Vagina (tissue), 2 donors: ENCODE results near the gene ASB7. TPM values are rescaled to one million over a fixed set of nuclear protein-coding genes. Genes with fewer than 3 reads are reported as not detected.

Experiments used
- DNase-seq, 2 donors: peaks; one replicate each; pipeline ENCODE4 v3.0.0-alpha.2; 2017; ENCODE audit errors: extremely low spot score in 2 of 2
- H3K27ac ChIP-seq: fragments of 200-600 bp; sonication (generic); one replicate; pipeline ENCODE4 v1.5.1; 2019
- H3K27me3 ChIP-seq: fragments of 200-600 bp; sonication (generic); one replicate; pipeline ENCODE4 v1.5.1; 2019
- H3K36me3 ChIP-seq, 2 donors: fragments of 200-600 bp; sonication (generic); one replicate each; pipeline ENCODE4 v1.5.1; 2017 to 2019
- H3K4me1 ChIP-seq: fragments of 200-600 bp; sonication (generic); one replicate; pipeline ENCODE4 v1.5.1; 2019
- H3K4me3 ChIP-seq, 2 donors: fragments of 200-600 bp; sonication (generic); 1 replicate in 1 of 2; 2 replicates in 1 of 2; pipeline ENCODE4 v1.5.1; 2016 to 2019
- H3K9me3 ChIP-seq: fragments of 200-600 bp; sonication (generic); one replicate; pipeline ENCODE4 v1.5.1; 2019
- POLR2A ChIP-seq, 2 donors: fragments of 450-650 bp; IDR thresholded peaks; one replicate each; pipeline ENCODE4 v1.6.1; 2017; ENCODE audit warnings: antibody characterized with exemption in 2 of 2, mild to moderate bottlenecking in 2 of 2, moderate library complexity in 2 of 2
- POLR2AphosphoS5 ChIP-seq, 2 donors: sonication (generic); formaldehyde crosslinking; IDR thresholded peaks; one replicate each; pipeline ENCODE4 v1.9.0; 2017; ENCODE audit warnings: antibody characterized with exemption in 2 of 2, mild to moderate bottlenecking in 2 of 2, low read depth in 1 of 2; ENCODE audit not compliant: insufficient read depth in 1 of 2
- intact Hi-C: fragments of 100-400 bp; cut with DNase I; formaldehyde crosslinking; loops from one replicate; pipeline ENCODE4 v1.15.1; 2023
- total RNA-seq: library from RNA; depleted of rRNA; stranded (reverse); fragments of >200 nt; gene quantifications from one replicate; pipeline ENCODE4 v1.2.3, GENCODE V29; 2016
- TF ChIP-seq, protein P1 (sequence below), 3 experiments: fragments of 450-650 bp in 2 of 3; fragments of 200-600 bp in 1 of 3; sonication (generic) in 1 of 3; IDR thresholded peaks; one replicate each; pipeline ENCODE4 v1.5.1; 2017 to 2019; ENCODE audit warnings: antibody characterized with exemption in 3 of 3, mild to moderate bottlenecking in 2 of 3, moderate library complexity in 2 of 3

ASB7 gene
- total RNA-seq, 1 donor from 2014 or later, result 17.9 TPM

DNA sequence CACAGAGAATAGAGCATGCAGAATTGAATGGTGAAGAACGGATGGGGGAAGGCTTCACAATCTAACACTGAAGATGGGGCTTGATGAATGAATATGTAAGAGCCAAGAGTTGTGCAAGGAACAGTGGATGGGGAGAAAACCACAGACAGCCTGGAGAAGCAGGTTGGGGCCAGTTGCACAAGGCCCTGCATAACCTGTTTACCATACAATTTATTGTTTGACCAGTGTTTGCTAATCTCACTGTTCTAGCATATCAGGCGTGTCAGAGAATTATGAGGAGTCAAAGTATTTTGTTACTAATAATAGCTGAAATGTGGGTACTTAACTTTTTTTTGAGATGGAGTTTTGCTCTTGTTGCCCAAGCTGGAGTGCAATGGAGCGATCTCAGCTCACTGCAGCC is 36.8 kb upstream of the ASB7 start:
- H3K4me1 ChIP-seq, result no peaks in the 10 kb centered on the region
- intact Hi-C loops, result no loop called here
- TF ChIP-seq, protein P1, sequence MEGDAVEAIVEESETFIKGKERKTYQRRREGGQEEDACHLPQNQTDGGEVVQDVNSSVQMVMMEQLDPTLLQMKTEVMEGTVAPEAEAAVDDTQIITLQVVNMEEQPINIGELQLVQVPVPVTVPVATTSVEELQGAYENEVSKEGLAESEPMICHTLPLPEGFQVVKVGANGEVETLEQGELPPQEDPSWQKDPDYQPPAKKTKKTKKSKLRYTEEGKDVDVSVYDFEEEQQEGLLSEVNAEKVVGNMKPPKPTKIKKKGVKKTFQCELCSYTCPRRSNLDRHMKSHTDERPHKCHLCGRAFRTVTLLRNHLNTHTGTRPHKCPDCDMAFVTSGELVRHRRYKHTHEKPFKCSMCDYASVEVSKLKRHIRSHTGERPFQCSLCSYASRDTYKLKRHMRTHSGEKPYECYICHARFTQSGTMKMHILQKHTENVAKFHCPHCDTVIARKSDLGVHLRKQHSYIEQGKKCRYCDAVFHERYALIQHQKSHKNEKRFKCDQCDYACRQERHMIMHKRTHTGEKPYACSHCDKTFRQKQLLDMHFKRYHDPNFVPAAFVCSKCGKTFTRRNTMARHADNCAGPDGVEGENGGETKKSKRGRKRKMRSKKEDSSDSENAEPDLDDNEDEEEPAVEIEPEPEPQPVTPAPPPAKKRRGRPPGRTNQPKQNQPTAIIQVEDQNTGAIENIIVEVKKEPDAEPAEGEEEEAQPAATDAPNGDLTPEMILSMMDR (IDR thresholded peaks at IDR 0.05), result no peak
- peak in 1 of 2 donors; percentile 22 for TF ChIP-seq POLR2AphosphoS5 (IDR thresholded peaks at IDR 0.05; ENCODE audit: insufficient read depth in 1 of 2, low read depth in 1 of 2)
- peaks cover 0 to 2% of the 10 kb centered on the region in 2 donors for H3K36me3 ChIP-seq
- no peaks in the 10 kb centered on the region for H3K9me3 ChIP-seq
- DNase-seq, result no peak
- H3K27ac ChIP-seq, result no peak overlapping the region
- H3K27me3 ChIP-seq, result no peaks in the 10 kb centered on the region
- no peak overlapping the region for H3K4me3 ChIP-seq

DNA sequence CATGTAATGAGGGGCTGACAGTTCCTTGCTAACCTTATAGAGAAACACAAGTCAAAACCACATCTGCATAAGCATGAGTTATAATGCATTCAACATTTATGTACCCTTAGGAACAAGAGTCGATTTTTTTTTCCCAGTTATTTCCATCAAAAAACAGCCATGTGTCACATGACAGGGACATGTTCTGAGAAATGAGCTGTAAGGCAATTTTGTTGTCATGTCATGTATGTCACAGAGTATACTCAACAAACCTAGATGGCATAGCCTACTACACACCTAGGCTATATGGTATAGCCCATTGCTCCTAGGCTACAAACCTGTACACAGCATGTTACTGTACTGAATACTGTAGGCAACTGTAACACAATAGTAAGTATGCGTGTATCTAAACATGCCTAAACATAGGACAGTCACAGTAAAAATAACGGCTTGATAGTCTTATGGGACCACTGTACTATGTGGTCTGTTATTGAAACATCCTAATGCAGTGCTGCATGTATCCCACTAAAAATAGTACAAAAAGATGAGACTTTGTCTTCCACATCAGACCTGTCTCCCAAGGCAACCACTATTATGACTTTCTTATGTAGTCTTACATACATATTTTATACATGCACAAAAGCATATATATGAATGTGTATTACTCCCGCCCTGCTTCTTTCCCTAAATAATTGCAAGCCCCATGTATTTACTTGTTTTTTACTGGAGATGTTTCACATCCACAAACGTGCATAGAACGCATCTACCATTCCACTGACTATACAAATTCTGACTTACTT is 35.4 kb upstream of the ASB7 start:
- H3K27ac ChIP-seq, result no peak overlapping the region
- no peak for DNase-seq
- no peak overlapping the region for H3K4me3 ChIP-seq
- peaks cover 0 to 9% of the 10 kb centered on the region in 2 donors for H3K36me3 ChIP-seq
- H3K4me1 ChIP-seq, result no peaks in the 10 kb centered on the region
- TF ChIP-seq POLR2AphosphoS5 (IDR thresholded peaks at IDR 0.05; ENCODE audit: insufficient read depth in 1 of 2, low read depth in 1 of 2), result no peak
- TF ChIP-seq POLR2A (IDR thresholded peaks at IDR 0.05), result no peak
- TF ChIP-seq, protein P1 (IDR thresholded peaks at IDR 0.05), result no peak
- H3K27me3 ChIP-seq, result no peaks in the 10 kb centered on the region
- intact Hi-C loops, result no loop called here
- H3K9me3 ChIP-seq, result no peaks in the 10 kb centered on the region

DNA sequence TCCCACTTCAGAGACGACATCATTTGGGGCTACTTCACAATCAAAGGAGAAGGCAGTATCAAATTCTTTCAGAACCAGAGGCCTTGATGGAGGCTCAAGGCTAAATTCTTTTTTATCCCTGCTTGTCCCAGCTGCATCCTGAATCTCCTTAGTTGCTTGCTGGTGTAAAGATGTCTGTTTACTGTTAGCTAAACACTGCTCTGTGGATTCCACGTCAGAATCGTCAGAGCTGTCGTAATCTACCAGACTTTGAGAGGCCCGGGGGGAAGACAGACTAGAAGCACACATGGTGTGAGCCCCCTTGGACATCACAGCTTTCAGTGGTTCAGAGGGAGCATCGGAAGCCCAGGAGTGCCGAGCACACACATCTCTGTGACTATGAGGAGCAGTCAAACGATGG is 33.0 kb upstream of the ASB7 start:
- peaks cover 0 to 24% of the 10 kb centered on the region in 2 donors for H3K36me3 ChIP-seq
- H3K27ac ChIP-seq, result no peak overlapping the region
- H3K4me3 ChIP-seq, result no peak overlapping the region
- no peaks in the 10 kb centered on the region for H3K4me1 ChIP-seq
- no peak for DNase-seq
- TF ChIP-seq, protein P1 (IDR thresholded peaks at IDR 0.05), result no peak
- TF ChIP-seq POLR2A (IDR thresholded peaks at IDR 0.05) (no peak), POLR2AphosphoS5 (IDR thresholded peaks at IDR 0.05; ENCODE audit: insufficient read depth in 1 of 2, low read depth in 1 of 2) (no peak)
- H3K27me3 ChIP-seq, result no peaks in the 10 kb centered on the region
- H3K9me3 ChIP-seq, result no peaks in the 10 kb centered on the region
- intact Hi-C loops, result no loop called here

DNA sequence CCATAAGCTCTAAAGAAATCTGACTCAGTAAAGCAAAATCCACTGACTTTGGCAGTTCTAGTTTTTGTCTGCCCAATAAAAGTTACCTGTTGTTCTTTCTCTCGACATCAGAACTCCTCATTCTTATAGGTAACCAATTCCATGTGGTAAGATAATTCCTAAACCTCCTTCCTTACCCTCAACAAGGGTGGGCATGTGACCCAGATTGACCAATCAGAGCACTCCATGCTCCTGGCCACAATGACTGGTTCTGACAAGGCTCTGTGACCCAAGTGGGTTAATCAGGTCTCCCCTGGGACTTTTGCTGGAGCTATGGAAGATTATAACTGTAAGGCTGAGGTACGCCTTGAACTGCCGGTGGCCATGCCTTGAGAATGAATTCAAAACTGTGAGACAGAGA is 32.1 kb upstream of the ASB7 start:
- Histone ChIP-seq H3K27me3 (no peaks in the 10 kb centered on the region), H3K36me3 (peaks cover 0 to 25% of the 10 kb centered on the region in 2 donors), H3K9me3 (no peaks in the 10 kb centered on the region), H3K4me1 (no peaks in the 10 kb centered on the region), H3K4me3 (no peak overlapping the region), H3K27ac (no peak overlapping the region)
- intact Hi-C loops, result loop anchor here (5.0 kb wide), 1 partner anchor 223 kb away; no protein-coding TSS in a partner anchor
- no peak for DNase-seq
- TF ChIP-seq POLR2AphosphoS5 (IDR thresholded peaks at IDR 0.05; ENCODE audit: insufficient read depth in 1 of 2, low read depth in 1 of 2) (no peak), POLR2A (IDR thresholded peaks at IDR 0.05) (no peak)
- TF ChIP-seq, protein P1 (IDR thresholded peaks at IDR 0.05), result no peak

DNA sequence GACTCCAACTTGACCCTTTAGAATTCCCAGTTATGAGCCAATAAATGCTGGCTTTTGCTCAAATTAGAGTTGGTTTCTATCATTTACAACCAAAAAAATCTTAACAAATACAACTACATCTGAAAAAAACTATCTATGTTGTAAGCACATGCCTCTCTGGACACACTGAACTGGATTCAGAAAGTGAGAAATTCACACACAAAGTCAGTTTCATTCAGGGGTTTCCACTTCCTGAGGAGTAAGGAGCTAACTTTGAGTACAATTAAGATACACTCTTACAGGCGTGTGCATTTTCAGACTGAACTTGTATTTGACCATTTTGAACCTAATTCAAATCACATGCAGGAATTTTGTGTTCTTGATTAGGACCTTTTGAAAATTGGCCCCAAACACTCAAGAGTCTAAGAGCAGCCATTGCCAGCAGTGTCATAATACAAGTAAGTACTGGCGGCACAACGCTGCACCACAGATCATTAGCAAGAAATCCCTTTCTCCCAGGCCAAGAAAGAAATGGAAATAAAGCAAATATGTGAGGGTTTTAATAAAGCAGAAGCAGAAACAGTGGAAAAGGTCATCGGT is 31.6 kb upstream of the ASB7 start:
- intact Hi-C loops, result loop anchor here (5.0 kb wide), 1 partner anchor 224 kb away; no protein-coding TSS in a partner anchor

More for the DNA sequence above, 31.6 kb upstream of the ASB7 start:
- no peaks in the 10 kb centered on the region for H3K9me3 ChIP-seq
- no peak for DNase-seq
- no peak overlapping the region for H3K4me3 ChIP-seq
- H3K27ac ChIP-seq, result no peak overlapping the region
- H3K36me3 ChIP-seq, result peaks cover 0 to 25% of the 10 kb centered on the region in 2 donors
- TF ChIP-seq, protein P1 (IDR thresholded peaks at IDR 0.05), result no peak
- TF ChIP-seq POLR2AphosphoS5 (IDR thresholded peaks at IDR 0.05; ENCODE audit: insufficient read depth in 1 of 2, low read depth in 1 of 2) (no peak), POLR2A (IDR thresholded peaks at IDR 0.05) (no peak)
- no peaks in the 10 kb centered on the region for H3K27me3 ChIP-seq
- no peaks in the 10 kb centered on the region for H3K4me1 ChIP-seq
